Measurements from ENCODE around the gene LRRC15. TPM values are rescaled to one million over a fixed set of nuclear protein-coding genes. Genes with fewer than 3 reads are reported as not detected.

The LRRC15 gene
- total and polyA plus RNA-seq, 2 donors from 2014 or later, result 0.09 to 0.63 TPM

- peaks cover 0 to 3% (median 2%) of the 10 kb centered on the region in 3 donors for H3K9me3 ChIP-seq (ENCODE audit: control insufficient read depth in 2 of 3, insufficient read depth in 1 of 3, low read length in 3 of 3)
- intact Hi-C loops (cut with DNase I), result loop anchor here (10.0 kb wide), 2 partner anchors 531 to 651 kb away; no protein-coding TSS in a partner anchor
- H3K9ac ChIP-seq (ENCODE audit: low read length in 3 of 3), result peak overlapping the region in 1 of 3 donors; percentile 77
- TF ChIP-seq CTCF (IDR thresholded peaks at IDR 0.05; ENCODE audit: borderline replicate concordance, extremely low read depth, insufficient read depth), result peak; percentile 97
- H3K27ac ChIP-seq (ENCODE audit: low read depth in 2 of 2, low read length in 2 of 2), result peak overlapping the region in 1 of 2 donors; percentile 25
- no peaks in the 10 kb centered on the region for H3K27me3 ChIP-seq (ENCODE audit: control insufficient read depth, insufficient read depth, low read length)
- DNase-seq (peak; percentile 92 to 97 (median 94)), FAIRE-seq (no peak)
- no peaks in the 10 kb centered on the region for H3K36me3 ChIP-seq (ENCODE audit: control insufficient read depth in 2 of 3, insufficient read depth in 3 of 3, low read length in 3 of 3)
- peak overlapping the region; percentile 3 to 62 (median 3) for H3K4me3 ChIP-seq (ENCODE audit: low read length in 3 of 3)
- peaks cover 2 to 14% (median 14%) of the 10 kb centered on the region in 3 donors for H3K4me1 ChIP-seq (ENCODE audit: control insufficient read depth in 2 of 3, insufficient read depth in 2 of 3, low read depth in 1 of 3, low read length in 3 of 3)
Observed at GRCh38 chr3:194315088-194315964, 54.2 kb downstream of the LRRC15 start.

- Histone ChIP-seq H3K4me1 (ENCODE audit: control insufficient read depth in 2 of 3, insufficient read depth in 2 of 3, low read depth in 1 of 3, low read length in 3 of 3) (peaks cover 2 to 14% (median 11%) of the 10 kb centered on the region in 3 donors), H3K27me3 (ENCODE audit: control insufficient read depth, insufficient read depth, low read length) (no peaks in the 10 kb centered on the region), H3K9ac (ENCODE audit: low read length in 3 of 3) (peak overlapping the region in 1 of 3 donors; percentile 77), H3K4me3 (ENCODE audit: low read length in 3 of 3) (peak overlapping the region in 1 of 3 donors; percentile 3), H3K9me3 (ENCODE audit: control insufficient read depth in 2 of 3, insufficient read depth in 1 of 3, low read length in 3 of 3) (peaks cover 0 to 3% (median 2%) of the 10 kb centered on the region in 3 donors), H3K27ac (ENCODE audit: low read depth in 2 of 2, low read length in 2 of 2) (peak overlapping the region in 1 of 2 donors; percentile 25), H3K36me3 (ENCODE audit: control insufficient read depth in 2 of 3, insufficient read depth in 3 of 3, low read length in 3 of 3) (no peaks in the 10 kb centered on the region)
- intact Hi-C loops (cut with DNase I), result loop anchor here (10.0 kb wide), 2 partner anchors 530 to 650 kb away; no protein-coding TSS in a partner anchor
- no peak for DNase-seq
- FAIRE-seq, result no peak
- no peak for TF ChIP-seq CTCF (IDR thresholded peaks at IDR 0.05; ENCODE audit: borderline replicate concordance, extremely low read depth, insufficient read depth)
Observed at GRCh38 chr3:194314388-194315068, 55.0 kb downstream of the LRRC15 start.

GRCh38 chr3:194313560-194314387 lies 55.8 kb downstream of the LRRC15 start:
- no peaks in the 10 kb centered on the region for H3K36me3 ChIP-seq (ENCODE audit: control insufficient read depth in 2 of 3, insufficient read depth in 3 of 3, low read length in 3 of 3)
- peak in 1 of 5 donors; percentile 71 for DNase-seq
- H3K9ac ChIP-seq (ENCODE audit: low read length in 3 of 3), result no peak overlapping the region
- H3K27me3 ChIP-seq (ENCODE audit: control insufficient read depth, insufficient read depth, low read length), result no peaks in the 10 kb centered on the region
- H3K27ac ChIP-seq (ENCODE audit: low read depth in 2 of 2, low read length in 2 of 2), result no peak overlapping the region
- H3K4me3 ChIP-seq (ENCODE audit: low read length in 3 of 3), result no peak overlapping the region
- no peak for TF ChIP-seq CTCF (IDR thresholded peaks at IDR 0.05; ENCODE audit: borderline replicate concordance, extremely low read depth, insufficient read depth)
- FAIRE-seq, result no peak
- H3K9me3 ChIP-seq (ENCODE audit: control insufficient read depth in 2 of 3, insufficient read depth in 1 of 3, low read length in 3 of 3), result no peaks in the 10 kb centered on the region
- peaks cover 2 to 16% (median 11%) of the 10 kb centered on the region in 3 donors for H3K4me1 ChIP-seq (ENCODE audit: control insufficient read depth in 2 of 3, insufficient read depth in 2 of 3, low read depth in 1 of 3, low read length in 3 of 3)
- intact Hi-C loops (cut with DNase I), result loop anchor here (10.0 kb wide), 2 partner anchors 529 to 649 kb away; no protein-coding TSS in a partner anchor
